Skin of body (tissue), 2 donors: ENCODE measurements around the gene ITGA11. TPM values are rescaled to one million over a fixed set of nuclear protein-coding genes. Genes with fewer than 3 reads are reported as not detected.
"Not testable (repeated sequence)": the region's sequence is repeated elsewhere in the genome, so short reads cannot be mapped to it uniquely, and the experiment has no call there.

ENCODE experiments used
- DNase-seq: peaks from one replicate; lab custom pipeline; 2025; lab: John Stamatoyannopoulos, UW
- total RNA-seq: library from RNA; depleted of rRNA; stranded (reverse); fragments of >200 nt; gene quantifications from one replicate; pipeline ENCODE4 v1.2.3, GENCODE V29; 2014

ITGA11 gene
- total RNA-seq, 1 donor from 2014 or later: 5.7 TPM

GRCh38 chr15:68410466-68411342 lies 21.3 kb downstream of the ITGA11 start:
- DNase-seq: no peak

GRCh38 chr15:68409736-68410370 lies 22.1 kb downstream of the ITGA11 start:
- no peak for DNase-seq

GRCh38 chr15:68408971-68409370 lies 23.0 kb downstream of the ITGA11 start:
- DNase-seq: no peak

DNA sequence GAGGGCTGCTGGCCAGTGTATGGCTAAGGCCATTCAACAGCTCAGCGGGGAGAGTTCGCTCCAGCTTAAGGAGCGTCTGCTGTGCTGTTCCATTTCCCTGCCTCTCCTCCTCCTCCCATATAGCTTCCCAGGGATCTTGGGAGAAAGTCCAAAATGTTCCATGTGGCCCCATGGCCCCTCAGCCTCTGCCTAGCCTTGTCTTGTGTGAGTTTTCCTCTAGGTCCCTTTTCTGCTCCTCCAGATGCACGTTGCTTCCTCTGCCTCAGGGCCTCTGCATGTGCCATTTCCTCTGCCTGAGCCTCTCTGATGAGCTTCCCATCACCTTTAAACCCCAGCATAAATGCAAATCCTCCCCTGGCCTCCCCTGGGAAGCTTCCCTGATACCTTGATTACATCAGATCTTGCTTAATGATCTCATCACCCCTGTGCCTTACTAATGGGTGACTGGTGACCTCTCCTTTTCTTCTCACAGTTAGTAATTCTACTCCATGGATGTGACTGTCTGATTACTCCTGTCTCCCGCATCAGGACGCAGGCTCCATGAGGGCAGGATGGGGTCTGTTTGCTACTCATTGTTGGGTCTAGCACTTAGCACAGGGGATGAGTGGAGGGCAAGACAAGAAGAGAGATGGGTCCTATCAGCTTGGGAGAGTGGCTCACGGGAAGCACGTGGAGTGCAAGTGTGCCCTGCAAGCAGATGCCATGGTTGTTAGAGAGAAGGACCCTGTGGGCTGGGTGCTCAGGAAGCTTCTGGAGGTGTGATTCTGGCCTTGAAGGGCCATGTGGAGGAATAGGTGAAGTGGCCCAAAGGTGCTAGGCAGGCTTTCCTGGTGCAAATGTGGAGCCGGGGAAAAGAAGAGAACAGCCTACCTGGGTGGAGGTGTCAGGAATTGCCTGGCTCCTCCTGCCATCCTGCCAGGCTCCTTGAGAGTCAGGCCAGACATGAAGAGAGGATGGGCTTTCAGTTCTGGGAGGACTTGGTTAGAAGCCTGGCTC lies 23.8 kb downstream of the ITGA11 start:
- no peak for DNase-seq

- DNase-seq: no peak
These were observed 24.6 kb downstream of the ITGA11 start for GRCh38 chr15:68407141-68407885.

GRCh38 chr15:68405378-68406250 lies 26.3 kb downstream of the ITGA11 start:
- DNase-seq: no peak

GRCh38 chr15:68404056-68404798 lies 27.7 kb downstream of the ITGA11 start:
- no peak for DNase-seq

DNA sequence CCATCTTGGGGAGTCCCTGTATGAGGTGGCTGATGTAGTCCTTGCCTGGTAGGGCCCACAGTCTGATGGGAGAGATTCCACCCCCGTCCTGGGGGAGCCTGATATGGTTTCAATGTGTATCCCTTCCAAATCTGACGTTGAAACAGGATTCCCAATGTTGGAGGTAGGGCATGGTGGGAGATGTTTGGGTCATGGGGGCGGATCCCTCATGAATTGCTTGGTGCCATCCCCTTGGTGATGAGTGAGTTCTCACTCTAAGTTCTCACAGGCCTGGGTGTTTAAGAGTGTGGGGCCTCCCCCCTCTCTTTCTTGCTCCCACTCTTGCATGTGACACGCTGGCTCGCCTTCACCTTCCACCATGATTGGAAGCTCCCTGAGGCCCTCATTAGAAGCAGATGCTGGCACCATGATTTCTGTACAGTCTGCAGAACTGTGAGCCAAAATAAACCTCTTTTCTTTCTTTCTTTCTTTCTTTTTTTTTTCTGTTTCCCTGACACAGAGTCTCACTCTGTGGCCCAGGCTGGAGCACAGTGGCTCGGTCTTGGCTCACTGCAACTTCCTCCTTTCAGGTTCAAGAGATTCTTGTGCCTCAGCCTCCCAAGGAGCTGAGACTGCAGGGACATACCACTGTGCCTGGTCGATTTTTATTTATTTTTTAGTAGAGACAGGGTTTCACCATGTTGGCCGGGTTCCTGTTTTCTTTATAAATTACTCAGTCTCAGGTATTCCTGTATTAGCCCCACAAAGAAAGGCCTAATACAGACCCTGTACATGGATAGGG lies 28.6 kb downstream of the ITGA11 start:
- DNase-seq: no peak

DNA sequence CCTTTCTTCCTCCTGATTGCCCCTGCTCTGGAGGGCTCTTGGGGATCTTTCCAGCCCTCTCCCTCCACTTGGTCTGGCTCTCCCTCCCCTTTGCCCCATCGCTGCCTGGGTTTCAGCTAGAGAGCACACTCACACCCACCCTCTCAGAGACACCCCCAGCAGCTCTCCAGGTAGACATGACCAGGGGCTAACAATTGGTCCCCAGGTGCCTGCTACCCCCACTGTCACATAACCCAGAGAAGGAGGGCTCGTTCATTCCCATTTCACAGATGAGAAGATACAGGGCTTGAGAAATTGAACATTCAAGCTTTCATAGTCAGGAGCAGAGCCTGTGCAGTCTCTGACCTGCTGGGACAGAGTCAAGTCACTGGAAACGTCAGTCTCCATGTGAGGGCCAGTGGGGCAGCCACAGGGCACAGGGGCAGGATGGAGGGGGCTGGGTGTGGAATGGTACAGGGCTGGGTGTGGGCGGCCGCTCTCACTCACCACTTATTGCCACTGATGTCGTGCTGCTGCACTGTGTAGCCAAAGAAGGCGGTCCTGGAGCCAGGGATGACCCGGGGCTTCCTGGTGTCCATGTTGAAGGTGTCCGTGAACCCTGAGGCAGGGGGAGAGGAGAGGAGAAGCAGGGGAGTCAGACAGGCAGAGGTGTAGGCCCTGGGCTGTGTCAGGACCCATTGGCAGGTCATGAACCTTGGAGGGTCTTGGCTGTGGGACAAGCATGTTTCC lies 29.4 kb downstream of the ITGA11 start:
- DNase-seq: no peak

GRCh38 chr15:68401496-68402431 lies 30.2 kb downstream of the ITGA11 start:
- no peak for DNase-seq

DNA sequence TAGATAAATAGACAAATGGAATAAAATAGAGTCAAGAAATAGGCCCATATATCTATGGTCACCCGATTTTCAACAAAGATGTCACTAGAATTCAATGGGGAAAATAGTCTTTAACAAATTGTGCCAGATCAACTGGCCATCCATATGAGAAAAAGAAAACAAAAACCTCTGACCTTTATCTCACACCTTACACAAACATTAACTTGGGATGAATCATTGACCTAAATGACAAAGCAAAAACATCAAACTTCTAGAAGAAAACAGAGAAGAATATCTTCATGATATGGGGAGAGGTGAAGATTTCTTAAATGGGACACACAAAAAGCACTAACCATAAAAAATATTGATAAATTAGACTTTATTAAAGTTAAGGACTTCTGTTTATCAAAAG lies 31.9 kb downstream of the ITGA11 start:
- no peak for DNase-seq

DNA sequence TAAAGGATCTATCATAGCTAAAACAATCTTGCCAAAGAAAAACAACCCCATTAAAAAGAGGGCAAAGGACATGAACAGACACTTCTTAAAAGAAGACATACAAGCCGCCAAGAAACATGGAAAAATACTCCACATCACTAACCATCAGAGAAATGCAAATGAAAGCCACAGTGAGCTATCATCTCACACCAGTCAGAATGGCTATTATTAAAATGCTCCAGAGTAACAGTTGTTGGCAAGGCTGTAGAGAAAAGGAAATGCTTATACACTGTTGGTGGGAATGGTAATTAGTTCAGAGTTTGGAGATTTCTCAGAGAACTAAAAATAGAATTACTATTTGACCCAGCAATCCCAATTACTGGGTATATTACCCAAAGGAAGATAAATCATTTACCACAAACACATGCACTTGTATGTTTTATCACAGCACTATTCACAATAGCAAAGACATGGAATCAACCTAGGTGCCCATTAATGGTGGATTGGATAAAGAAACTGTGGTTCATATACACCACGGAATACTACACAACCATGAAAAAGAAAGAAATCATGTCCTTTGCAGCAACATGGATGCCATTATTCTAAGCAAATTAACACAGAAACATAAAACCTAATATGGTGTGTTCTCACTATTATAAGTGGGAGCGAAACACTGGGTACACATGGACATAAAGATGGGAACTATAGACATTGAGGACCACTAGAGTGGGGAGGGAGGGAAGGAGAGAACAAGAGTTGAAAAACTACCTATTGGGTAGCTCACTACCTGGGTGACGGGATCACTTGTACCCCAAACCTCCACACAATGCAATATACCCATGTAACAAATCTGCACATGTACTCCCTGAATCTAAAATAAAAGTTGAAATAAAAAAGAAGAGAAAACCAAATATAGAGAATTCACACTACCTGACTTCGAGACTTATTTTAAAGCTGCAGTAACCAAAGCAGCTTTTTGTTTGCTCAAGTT lies 32.6 kb downstream of the ITGA11 start:
- DNase-seq: no peak

DNA sequence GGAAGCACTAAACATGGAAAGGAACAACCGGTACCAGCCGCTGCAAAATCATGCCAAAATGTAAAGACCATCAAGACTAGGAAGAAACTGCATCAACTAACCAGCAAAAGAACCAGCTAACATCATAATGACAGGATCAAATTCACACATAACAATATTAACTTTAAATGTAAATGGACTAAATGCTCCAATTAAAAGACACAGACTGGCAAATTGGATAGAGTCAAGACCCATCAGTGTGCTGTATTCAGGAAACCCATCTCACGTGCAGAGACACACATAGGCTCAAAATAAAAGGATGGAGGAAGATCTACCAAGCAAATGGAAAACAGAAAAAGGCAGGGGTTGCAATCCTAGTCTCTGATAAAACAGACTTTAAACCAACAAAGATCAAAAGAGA lies 34.0 kb downstream of the ITGA11 start:
- not testable (repeated sequence) for DNase-seq

GRCh38 chr15:68396068-68396467 lies 35.9 kb downstream of the ITGA11 start:
- DNase-seq: no peak

GRCh38 chr15:68391121-68391520 lies 40.8 kb downstream of the ITGA11 start:
- DNase-seq: no peak
